Glomerular visceral epithelial cell (primary cell): Measurements from ENCODE around the gene TGFBR3L.

Experiments used
- DNase-seq: peaks from one replicate; pipeline ENCODE4 v3.0.0-alpha.2; 2016; ENCODE audit errors: extremely low spot score

The TGFBR3L gene

DNA sequence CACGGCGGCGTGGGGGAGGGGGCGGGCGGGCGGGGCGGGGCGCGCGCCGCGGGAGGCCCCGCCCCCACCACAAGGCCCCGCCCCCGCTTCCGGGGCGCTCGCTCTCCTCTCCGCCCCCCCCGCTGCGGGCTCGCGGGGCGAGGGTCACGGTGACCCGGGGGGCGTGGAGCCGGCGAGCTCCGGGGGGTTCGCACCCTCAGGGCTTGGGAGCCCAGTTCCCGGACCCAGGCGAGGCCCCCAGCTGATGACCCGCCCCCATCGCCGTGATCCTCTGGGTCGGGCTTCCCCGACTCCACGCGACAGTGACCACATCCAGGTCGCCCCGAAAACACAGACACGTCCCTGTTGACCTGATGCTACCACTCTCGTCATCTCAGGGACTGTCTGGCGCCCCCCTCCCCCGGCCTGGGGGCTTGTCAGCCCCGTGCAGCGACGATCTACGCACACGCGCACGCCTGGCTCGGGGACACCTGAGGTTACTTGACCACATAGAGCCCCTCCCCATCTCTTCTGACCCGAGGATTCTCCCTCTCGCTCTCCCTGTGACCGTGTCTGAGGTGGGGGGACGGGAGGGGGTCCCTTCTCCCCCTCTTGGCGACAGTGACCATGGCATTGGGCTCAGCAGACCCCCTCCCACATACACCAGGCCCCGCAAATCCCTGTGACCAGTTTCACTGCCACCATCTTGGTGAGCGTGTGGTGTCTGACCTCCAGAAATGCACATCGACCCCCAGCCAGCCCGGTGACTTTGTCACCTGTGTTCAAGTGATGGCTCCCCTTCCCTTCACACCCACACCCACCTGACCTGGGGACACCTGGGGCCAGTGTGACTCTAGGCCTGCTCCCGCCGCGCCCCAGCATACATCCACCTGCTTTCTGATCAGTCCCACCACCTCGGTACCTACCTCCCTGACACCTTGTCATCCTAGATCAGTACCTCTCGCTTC is 10.3 kb upstream of the TGFBR3L start:
- DNase-seq = no peak

DNA sequence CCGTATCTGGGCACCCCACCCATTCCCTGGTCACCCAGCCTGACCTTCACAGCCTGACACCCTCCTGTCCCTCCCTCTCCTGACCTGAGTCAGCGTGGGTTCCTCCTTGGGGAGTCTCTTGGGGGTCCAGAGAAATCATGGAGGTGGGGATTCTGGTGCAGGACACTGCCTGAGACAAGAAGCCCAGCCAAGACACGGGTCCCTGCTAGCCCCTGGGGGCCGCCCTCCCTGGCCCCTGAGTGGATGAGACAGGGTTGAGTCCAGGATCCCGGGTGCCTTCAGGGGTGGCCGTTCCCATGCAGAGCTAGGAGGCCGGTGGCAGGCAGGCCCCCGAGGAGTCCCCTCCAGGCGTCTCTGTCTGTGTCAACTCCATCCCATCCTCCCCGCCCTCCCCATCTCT is 9.4 kb upstream of the TGFBR3L start:
- no peak for DNase-seq

DNA sequence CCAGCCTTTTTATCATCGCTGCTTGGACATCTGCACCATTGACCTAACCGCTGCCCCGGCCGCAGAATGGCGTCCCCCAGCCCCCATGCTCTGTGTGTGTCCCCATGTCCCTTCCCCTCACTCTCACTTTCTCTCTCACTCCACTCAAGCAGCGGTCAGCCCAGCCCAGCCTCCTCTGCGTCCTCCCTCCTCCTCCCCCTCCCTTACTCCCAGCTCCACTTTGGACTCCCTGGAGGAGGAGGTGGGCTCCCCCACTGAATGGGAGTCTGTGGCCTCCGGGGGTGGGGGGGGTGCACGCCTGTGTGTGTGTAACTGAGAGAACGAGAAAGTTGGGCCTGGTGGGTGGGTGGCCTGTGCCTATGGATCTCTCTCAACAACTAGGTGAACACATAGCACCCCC is 8.8 kb upstream of the TGFBR3L start:
- no peak for DNase-seq

DNA sequence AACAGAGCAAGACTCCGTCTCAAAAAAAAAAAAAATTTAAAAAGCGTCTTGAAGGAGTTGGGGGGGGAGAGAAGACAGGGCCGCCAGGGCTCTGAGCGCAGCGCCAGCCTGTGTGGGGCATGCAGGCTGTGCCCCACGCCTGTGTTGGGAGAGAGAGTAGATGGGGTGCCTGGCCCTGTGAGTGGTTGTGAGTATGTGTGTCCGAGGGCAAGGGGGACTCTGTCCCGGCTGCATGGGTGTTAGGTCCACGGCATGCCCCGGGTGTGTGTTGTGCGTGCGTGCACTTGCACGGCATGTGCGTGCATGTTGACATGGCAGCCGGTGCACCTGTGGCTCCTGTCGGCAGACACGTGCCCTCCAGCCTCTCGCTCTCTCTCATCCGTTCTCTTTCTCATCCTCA is 7.5 kb upstream of the TGFBR3L start:
- no peak for DNase-seq

DNA sequence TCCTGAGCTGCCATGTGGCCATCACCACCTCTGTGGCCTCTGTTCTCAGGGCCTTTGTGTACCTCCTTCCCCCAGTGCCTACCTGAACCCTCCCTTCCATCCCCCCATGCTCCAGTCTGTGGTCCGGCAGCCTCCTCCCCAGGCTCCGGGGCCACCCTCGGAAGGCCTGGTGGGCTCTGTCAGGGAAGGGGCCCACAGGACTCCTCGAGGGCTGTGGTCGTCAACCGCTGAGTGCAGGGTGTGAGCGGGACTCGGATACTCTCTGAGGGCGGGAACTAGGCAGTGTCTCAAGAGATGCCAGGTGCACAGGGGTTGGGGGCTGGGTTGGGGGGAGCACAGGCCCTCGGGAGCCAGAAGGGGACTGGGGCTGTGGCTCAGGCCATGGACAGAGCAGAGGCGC is 7.1 kb upstream of the TGFBR3L start:
- no peak for DNase-seq

DNA sequence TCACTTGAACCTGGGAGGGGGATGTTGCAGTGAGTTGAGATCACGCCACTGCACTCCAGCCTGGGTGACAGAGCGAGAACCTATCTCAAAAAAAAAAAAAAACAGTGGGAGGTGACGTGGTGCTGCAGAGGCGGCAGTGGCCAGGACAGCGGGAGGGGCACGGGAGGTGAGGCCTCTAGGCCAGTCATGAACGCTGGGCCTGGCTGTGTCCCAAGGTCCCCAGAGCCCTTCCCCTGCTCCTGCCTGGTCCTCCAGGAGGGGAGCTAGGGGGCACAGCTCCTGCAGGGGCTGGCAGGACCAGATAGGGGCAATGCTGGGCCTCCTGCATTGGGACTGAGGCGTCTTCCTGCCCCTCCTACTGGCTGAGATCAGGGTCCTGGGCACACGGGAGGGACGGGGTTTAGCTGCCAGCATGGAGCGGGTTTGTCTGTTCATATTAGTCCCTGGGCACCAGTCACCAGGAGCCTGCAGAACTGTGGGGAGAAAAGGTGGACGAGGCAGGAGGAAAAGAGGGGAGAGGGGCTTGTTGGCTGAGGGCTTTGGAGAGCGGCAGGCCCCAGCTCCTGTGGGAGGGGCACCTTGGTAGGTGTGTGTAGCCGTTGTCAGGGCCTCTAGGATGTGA is 6.4 kb upstream of the TGFBR3L start:
- no peak for DNase-seq

DNA sequence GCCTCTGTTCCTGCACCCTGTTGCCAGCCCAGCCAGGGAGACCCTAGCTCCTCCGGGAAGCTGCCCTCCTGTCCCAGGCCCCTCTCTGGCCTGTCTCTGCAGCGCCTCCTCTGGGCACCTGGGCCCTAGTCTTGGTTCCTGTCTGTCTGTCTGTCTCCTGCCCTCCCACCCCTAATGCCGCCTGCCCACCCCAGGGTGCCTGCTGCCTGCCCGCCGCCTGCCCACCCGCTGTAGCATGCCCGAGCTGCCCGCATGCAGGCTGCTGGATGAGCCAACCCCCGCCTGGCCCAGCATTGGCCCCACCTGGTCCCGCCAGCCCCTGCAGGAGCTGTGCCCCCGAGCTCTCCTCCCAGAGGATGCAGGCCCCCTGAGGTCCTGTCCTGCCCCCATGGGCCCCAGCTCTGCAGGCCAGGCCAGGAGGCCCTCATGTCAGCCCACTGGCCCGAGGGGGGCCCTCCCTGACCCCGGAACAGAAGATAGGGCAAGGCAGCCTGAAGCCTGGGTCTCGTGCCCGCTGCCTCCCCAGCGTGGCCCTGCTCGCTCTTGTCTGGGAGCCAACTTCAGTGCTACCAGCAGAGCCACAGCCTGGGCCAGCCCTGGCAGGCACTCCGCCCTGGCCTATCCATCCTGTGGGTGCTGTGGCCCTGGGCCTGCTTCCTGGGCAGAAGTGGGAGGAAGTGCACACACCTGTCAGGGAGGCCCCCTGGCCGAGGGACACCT is 5.7 kb upstream of the TGFBR3L start:
- DNase-seq = no peak

DNA sequence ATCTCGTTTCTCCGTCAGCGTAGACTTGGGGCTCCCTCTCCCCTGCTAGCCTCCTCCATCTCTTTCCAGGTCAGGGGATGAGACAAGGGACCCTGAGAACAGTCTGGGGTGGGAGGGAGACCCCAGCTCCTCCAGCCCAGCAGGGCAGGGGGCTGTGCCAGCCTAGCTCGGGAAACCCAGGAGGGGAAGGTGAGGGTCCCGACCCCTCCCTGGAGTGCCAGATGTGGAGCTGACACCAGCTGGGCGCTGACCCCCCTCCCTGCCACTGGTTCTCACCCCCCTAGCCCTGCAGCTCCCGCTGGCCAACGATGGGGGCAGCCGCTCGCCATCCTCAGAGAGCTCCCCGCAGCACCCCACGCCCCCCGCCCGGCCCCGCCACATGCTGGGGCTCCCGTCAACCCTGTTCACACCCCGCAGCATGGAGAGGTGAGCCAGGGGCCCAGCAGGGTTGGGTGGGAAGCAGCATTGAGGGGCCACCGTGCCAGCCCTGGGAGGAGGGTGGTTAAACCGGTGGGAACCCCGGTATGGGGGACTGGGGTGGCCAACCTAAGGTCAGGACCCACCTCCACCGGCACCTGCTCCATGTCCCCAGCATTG is 5.1 kb upstream of the TGFBR3L start:
- DNase-seq = no peak

DNA sequence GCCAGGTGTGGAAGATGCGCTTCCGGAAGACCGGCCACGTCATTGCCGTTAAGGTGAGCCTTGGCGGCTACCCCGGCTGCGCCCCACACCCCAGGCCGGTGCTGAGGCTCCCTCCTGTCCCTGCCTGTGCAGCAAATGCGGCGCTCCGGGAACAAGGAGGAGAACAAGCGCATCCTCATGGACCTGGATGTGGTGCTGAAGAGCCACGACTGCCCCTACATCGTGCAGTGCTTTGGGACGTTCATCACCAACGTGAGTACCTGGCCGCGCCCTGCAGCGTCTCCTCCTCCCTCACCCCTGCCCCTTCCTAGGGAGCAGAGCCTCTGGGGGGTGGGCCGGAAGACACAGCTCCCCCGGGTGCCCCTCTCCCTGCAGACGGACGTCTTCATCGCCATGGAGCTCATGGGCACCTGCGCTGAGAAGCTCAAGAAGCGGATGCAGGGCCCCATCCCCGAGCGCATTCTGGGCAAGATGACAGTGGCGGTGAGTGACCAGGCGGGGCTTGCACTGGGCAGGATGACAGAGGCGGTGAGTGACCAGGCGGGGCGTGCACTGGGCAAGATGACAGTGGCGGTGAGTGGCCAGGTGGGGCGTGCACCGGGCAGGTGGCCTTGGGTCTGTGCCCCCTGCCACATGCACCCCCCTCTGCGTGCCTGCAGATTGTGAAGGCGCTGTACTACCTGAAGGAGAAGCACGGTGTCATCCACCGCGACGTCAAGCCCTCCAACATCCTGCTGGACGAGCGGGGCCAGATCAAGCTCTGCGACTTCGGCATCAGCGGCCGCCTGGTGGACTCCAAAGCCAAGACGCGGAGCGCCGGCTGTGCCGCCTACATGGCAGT is 4.1 kb upstream of the TGFBR3L start:
- no peak for DNase-seq

DNA sequence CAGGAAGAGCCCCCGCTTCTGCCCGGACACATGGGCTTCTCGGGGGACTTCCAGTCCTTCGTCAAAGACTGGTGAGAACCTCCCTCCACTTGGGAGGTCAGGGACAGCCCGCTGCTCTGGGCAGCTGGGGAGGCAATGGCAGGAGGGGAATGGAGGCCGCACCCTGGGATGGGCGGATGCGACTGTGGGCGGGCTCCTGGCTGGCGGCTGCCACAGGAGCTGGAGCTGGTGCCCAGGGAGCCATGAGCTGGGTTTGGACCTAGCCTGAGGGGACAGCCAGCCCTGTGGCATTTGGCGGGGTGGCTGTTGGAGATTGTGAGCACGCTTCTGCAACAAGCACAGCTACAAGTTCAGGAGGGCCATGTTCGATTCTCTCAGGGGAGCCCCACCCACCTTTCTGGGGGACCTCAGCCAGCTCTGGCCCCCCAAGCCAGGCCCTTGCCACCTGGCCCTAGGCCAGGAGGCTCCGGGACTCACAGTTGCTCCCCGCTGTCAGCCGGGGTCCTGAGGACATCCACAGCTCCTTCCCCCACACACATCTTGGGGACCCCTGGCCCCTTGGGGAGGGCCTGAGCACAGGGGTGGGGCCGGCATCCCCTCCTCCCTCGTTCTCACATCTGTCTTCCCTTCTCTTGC is 3.0 kb upstream of the TGFBR3L start:
- DNase-seq = no peak

DNA sequence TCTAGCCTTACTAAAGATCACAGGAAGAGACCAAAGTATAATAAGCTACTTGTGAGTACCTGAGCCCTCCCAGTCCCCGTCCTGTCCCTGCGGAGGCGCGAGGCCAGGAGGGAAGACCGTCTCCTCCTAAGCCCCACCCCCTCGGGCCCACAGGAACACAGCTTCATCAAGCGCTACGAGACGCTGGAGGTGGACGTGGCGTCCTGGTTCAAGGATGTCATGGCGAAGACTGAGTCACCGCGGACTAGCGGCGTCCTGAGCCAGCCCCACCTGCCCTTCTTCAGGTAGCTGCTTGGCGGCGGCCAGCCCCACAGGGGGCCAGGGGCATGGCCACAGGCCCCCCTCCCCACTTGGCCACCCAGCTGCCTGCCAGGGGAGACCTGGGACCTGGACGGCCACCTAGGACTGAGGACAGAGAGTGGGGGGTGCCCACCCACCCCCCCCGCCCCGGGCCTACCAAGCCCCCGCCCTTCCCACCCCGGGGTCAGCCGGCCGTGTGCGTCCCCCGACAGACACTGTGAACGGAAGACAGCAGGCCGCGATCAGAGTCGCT is 2.4 kb upstream of the TGFBR3L start:
- DNase-seq = no peak

DNA sequence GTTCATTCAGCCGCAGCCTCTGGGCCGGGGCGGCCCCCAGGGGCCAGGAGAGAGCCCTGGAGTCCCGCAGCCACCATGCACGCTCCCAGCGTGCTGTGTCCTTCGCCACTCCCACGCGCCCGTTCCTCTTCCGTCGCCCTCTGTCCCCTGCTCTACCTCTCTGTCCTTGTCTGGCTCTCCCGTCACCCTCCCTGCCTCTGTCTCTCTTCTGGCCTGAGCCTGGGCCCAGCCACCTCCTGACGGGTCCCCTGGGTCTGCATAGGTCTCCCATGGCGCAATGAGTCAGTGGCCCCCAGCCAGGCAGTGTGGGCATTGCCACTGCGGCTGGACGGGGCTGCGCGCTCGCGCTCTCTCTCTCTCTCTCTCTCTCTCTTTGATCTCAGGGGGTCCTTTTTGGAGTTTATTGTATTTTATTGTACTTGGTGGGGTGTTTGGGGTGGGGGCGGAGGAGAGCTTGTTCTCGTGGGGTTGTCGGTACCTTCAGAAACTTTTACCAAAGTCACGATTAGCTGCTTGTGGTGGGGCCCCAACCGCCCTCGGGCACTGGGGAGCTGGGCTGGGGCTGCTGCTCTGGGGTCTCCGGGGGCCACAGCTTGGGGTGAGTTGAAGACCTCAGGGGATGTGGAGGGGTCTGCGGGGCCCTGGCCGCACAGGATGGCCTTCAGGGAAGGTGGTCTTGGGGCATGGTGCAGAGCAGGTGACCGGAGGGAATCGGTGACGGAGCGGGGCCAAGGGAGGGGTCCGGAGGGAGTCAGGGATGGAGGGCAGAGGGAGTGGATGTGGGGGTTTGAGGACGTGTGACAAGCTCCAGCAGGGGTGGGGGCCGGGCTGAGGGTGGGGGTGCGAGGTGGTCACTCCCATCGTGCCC is 1.7 kb upstream of the TGFBR3L start:
- DNase-seq = no peak

DNA sequence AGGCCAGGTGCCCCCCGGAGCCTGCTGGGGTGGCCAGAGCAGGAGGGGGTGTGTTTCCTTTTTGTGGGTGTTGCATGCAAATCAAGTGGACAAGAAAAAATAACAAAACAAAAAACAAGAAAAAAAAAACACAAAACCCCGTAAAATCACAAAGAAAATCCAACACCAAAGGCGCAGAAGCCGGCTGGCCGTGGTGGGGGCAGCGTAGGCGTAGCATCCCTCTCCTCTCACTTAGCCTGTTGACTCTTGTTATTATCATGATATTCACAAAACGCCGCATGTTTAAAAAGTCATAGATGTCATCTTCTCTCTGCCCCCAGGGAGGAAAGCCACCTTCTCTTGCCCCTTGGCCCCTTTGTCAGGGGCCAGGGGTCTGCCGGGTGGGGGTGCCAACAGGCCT is 978 bp upstream of the TGFBR3L start:
- no peak for DNase-seq

DNA sequence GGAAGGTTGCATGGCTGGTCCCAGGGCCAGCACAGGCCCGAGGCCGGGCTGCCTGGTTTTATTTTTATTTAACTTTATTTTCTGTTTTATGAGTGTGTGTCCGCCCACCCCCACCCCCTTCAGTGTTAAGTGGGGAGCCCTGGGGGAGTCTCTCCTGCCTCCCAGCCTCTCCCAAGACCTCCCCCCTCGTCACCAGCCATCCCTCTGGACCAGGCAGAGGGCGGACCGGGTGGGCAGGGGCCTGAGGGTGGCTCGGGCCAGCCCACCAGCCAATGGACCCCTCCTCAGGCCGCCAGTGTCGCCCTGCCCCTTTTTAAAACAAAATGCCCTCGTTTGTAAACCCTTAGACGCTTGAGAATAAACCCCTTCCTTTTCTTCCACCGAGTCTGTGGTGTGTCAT is 531 bp upstream of the TGFBR3L start:
- DNase-seq = no peak

DNA sequence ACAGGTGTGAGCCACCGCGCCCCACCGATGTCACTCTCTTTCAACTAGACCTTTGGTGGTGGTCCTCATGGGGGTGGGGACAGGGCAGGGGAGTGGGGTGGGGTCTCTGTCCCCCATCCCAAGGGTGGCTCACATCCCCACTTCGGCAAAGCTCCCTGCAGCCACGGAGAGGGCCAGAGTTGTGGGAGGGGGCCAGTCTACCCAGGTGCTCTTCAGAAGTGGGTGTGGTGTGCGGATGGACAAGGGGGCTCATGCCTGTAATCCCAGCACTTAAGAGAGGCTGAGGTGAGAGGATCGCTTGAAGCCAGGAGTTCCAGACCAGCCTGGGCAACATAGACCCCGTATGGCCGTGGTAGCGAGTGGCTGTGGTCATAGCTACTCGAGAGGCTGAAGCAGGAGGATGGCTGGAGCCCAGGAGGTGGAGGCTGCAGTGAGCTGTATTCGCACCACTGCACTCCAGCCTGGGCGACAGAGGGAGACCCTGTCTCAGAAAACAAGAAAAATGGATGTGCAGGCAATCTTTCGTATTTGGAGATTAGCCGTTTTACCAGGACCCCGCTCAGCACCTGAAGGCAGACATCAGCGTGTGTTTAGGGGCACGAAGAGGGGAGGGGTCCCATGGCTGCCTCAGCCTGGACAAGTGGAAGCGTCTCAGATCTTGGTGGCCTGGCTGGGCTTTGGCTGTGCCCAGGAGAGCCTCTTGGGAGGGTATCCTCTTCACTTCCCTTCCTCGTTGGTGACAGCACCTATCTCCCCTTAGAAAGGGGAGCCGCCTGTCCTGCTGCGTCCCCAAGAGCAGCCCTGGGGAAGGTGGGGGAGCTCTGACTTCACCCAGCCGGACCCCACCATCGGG is 846 bp downstream of the TGFBR3L start:
- DNase-seq = no peak

DNA sequence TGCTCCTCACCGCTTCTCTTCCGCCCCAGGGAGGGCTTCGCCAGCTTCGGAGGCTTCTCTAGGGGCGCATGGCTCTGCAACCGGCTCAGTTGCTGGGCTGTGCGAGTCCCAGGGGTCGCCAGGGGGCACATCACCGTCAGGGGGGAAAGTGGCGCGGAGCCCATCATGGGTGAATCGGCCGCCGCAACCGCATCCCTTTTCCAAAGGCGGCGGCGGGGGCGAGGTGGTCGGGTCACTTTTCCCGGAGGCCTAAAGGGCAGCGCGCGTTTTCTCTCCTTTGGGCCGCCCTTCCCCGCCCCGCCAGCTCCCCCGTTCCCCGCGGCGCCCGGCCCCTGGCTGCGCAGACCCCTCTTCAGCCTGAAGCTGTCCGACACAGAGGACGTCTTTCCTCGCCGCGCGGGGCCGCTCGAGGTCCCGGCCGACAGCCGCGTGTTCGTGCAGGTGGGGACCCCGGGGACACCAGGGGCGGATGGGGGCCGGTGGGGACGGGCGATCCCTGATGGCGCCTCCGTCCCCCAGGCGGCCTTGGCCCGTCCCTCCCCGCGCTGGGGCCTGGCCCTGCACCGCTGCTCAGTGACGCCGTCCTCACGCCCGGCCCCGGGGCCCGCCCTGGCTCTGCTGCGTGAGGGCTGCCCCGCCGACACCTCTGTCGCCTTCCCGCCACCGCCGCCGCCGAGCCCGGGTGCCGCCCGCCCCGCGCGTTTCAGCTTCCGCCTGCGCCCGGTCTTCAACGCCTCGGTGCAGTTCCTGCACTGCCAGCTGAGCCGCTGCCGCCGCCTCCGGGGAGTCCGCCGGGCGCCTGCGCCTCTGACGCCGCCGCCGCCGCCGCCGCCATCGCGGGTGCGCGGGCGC is 1.7 kb downstream of the TGFBR3L start:
- no peak for DNase-seq

DNA sequence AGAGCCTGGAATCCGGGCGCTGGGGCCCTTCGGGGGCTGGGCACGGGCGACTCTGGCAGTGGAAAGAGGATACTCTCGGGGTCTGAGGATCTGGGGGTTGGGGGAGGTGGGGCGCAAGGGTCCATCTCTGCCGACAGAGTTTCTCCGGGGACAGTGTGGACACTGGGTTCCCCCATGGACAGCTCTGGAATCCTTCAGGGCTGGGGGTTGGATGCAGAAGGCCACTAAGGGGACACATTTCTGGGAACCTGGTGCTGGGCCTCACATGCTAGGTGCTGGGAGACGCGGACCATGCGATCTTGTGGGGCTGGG is 2.3 kb downstream of the TGFBR3L start:
- no peak for DNase-seq
